Thymus (tissue), 2 donors: ENCODE data around the gene PRIMPOL. TPM values are rescaled to one million over a fixed set of nuclear protein-coding genes. Genes with fewer than 3 reads are reported as not detected.

Experiments used
- polyA plus RNA-seq: library from polyadenylated mRNA; stranded (reverse); fragments of 200-250 nt; gene quantifications from one replicate; pipeline ENCODE4 v1.2.3, GENCODE V29; 2013
- total RNA-seq: library from RNA; stranded (reverse); fragments of 120-200 nt; gene quantifications from one replicate; pipeline ENCODE4 v1.2.4, GENCODE V29; 2013
- donor health status: healthy.

The PRIMPOL gene
- total and polyA plus RNA-seq, 2 donors, result 15.7 to 59.0 TPM

Other genes with a start within 250 kb of the PRIMPOL start
- 39.2 TPM for gene IRF2, start 175.2 kb upstream of the PRIMPOL start, total RNA-seq
- 42.2 TPM for gene IRF2, start 175.2 kb upstream of the PRIMPOL start, polyA plus RNA-seq
- 73.7 TPM for gene CASP3, start 291 bp upstream of the PRIMPOL start, total RNA-seq
- gene CASP3, start 291 bp upstream of the PRIMPOL start, polyA plus RNA-seq, result 37.9 TPM
- gene CENPU, start 84.4 kb downstream of the PRIMPOL start, total RNA-seq, result 58.0 TPM
- gene CENPU, start 84.4 kb downstream of the PRIMPOL start, polyA plus RNA-seq, result 10.7 TPM
- 8.7 TPM for gene ACSL1, start 176.2 kb downstream of the PRIMPOL start, total RNA-seq
- 109 TPM for gene ACSL1, start 176.2 kb downstream of the PRIMPOL start, polyA plus RNA-seq